Measurements from ENCODE around the gene TBCCD1. TPM values are rescaled to one million over a fixed set of nuclear protein-coding genes. Genes with fewer than 3 reads are reported as not detected.

The TBCCD1 gene
- total and polyA plus RNA-seq, 2 experiments from 2014 or later, result 5.8 to 16.7 TPM

GRCh38 chr3:186616299-186616617 lies 49.1 kb upstream of the TBCCD1 start:
- no peaks in the 10 kb centered on the region for H3F3A ChIP-seq (replicated peaks; ENCODE audit: low read depth)
- H3K36me3 Mint-ChIP-seq (ENCODE audit: low read depth), result no peaks in the 10 kb centered on the region
- no peak overlapping the region for H3K27ac Mint-ChIP-seq
- no peak overlapping the region for H3K4me2 ChIP-seq
- H4K20me1 ChIP-seq (replicated peaks; ENCODE audit: insufficient read depth), result no peaks in the 10 kb centered on the region
- peaks cover 13% of the 10 kb centered on the region for H3K4me1 Mint-ChIP-seq
- ATAC-seq, result no peak
- DNase-seq (ENCODE audit: low spot score), result no peak
- no peak overlapping the region for H2AFZ ChIP-seq
- H3K9me3 Mint-ChIP-seq, result peaks cover 3% of the 10 kb centered on the region; the same call in 1 of the 3 replicates
- no peak overlapping the region for H3K4me3 ChIP-seq
- H3K27ac ChIP-seq (ENCODE audit: low read depth), result no peak overlapping the region
- TF ChIP-seq CREB1 (CRISPR knock-in tag; IDR thresholded peaks at IDR 0.05; ENCODE audit: low read depth), result no peak
- no peak for TF ChIP-seq EZH2 (IDR thresholded peaks at IDR 0.05; ENCODE audit: low read depth, unreplicated experiment)
- no peak for TF ChIP-seq JUNB (IDR thresholded peaks at IDR 0.05; ENCODE audit: unreplicated experiment)
- no peak for TF ChIP-seq ZNF331 (CRISPR knock-in tag; IDR thresholded peaks at IDR 0.05; ENCODE audit: low read depth)
- TF ChIP-seq ZNF114 (CRISPR knock-in tag; IDR thresholded peaks at IDR 0.05), result no peak
- TF ChIP-seq EZH2phosphoT487 (IDR thresholded peaks at IDR 0.05; ENCODE audit: unreplicated experiment), result no peak
- TF ChIP-seq STAT1 (IDR thresholded peaks at IDR 0.05; ENCODE audit: unreplicated experiment), result no peak
- no peak for TF ChIP-seq NANOG (IDR thresholded peaks at IDR 0.05; ENCODE audit: borderline replicate concordance)
- TF ChIP-seq ZNF462 (CRISPR knock-in tag; IDR thresholded peaks at IDR 0.05), result no peak
- no peak for TF ChIP-seq REST (IDR thresholded peaks at IDR 0.05; ENCODE audit: unreplicated experiment)
- no peak for TF ChIP-seq ETS1 (IDR thresholded peaks at IDR 0.05)
- TF ChIP-seq CTCF (conservative IDR thresholded peaks at IDR 0.05; ENCODE audit: low read depth in 2 of 2), result no peak
- TF ChIP-seq POLR2AphosphoS5 (IDR thresholded peaks at IDR 0.05; ENCODE audit: low read depth), result no peak
- H3K4me3 Mint-ChIP-seq, result no peak overlapping the region
- peaks cover 6% of the 10 kb centered on the region; the same call in 1 of the 2 replicates for H3K27me3 ChIP-seq (ENCODE audit: insufficient read depth)
- no peaks in the 10 kb centered on the region for H3K36me3 ChIP-seq (ENCODE audit: insufficient read depth)
- H3K4me1 ChIP-seq (ENCODE audit: insufficient read depth), result peaks cover 11% of the 10 kb centered on the region
- H3K79me2 ChIP-seq (replicated peaks; ENCODE audit: insufficient read depth), result no peaks in the 10 kb centered on the region
- H3K9me2 ChIP-seq (ENCODE audit: insufficient read depth), result 0 out of 2 replicates have a peak, but pooled peaks cover 7% of the 10 kb centered on the region
- H3K27me3 Mint-ChIP-seq (ENCODE audit: insufficient read depth, low read depth, poor library complexity), result peaks cover 15% of the 10 kb centered on the region

Data from GM23338 (cell line).